Heart right ventricle (tissue), 16 donors: ENCODE data around the gene PIK3R4. TPM values are rescaled to one million over a fixed set of nuclear protein-coding genes. Genes with fewer than 3 reads are reported as not detected.

Experiments used
- ATAC-seq, 8 donors: fragments of 200-7000 bp; cut with Tn5 transposase; one replicate each; pipeline ENCODE4 v1.9.1; 2020; ENCODE audit warnings: mild to moderate bottlenecking in 8 of 8, moderate library complexity in 8 of 8, moderate number of reproducible peaks in 1 of 8
- DNase-seq, 2 donors: peaks; one replicate each; pipeline ENCODE4 v3.0.0-alpha.2; 2020
- H3K27ac ChIP-seq, 10 donors: fragments of 200-600 bp; sonication (generic) in 2 of 10; one replicate each; pipeline versions ENCODE4 v1.5.0 to v1.8.0; 2020 to 2022; ENCODE audit warnings: mild to moderate bottlenecking in 3 of 10
- H3K27me3 ChIP-seq, 7 donors: fragments of 200-600 bp; one replicate each; pipeline ENCODE4 v1.8.0; 2021 to 2022; ENCODE audit warnings: mild to moderate bottlenecking in 2 of 7
- H3K36me3 ChIP-seq, 9 donors: fragments of 200-600 bp; sonication (generic) in 1 of 9; one replicate each; pipeline versions ENCODE4 v1.5.0 to v1.8.0; 2020 to 2022; ENCODE audit warnings: mild to moderate bottlenecking in 2 of 9
- H3K4me1 ChIP-seq, 9 donors: fragments of 200-600 bp; sonication (generic) in 1 of 9; one replicate each; pipeline versions ENCODE4 v1.5.0 to v1.8.0; 2020 to 2022; ENCODE audit warnings: mild to moderate bottlenecking in 4 of 9
- H3K4me3 ChIP-seq, 10 donors: fragments of 200-600 bp; sonication (generic) in 2 of 10; one replicate each; pipeline versions ENCODE4 v1.5.0 to v1.8.0; 2020 to 2022; ENCODE audit warnings: mild to moderate bottlenecking in 7 of 10, moderate library complexity in 2 of 10
- H3K9me3 ChIP-seq, 11 donors: fragments of 200-600 bp in 10 of 11; sonication (generic) in 2 of 11; one replicate each; pipeline versions ENCODE4 v1.5.0 to v1.8.0; 2013 to 2022; ENCODE audit warnings: mild to moderate bottlenecking in 2 of 11, control low read depth in 1 of 11, moderate library complexity in 1 of 11
- WGBS, 2 donors: extraction: QIAGEN DNeasy Blood & Tissue Kit; methylation state at CpG; one replicate each; pipeline ENCODE4 v1.1.7; 2013; ENCODE audit warnings: inconsistent platforms in 1 of 2; 5-methylcytosine and 5-hydroxymethylcytosine counted together
- intact Hi-C, 10 donors: fragments of 100-400 bp; cut with DNase I; formaldehyde crosslinking; loops; one replicate each; pipeline versions ENCODE4 v1.11.1 to v1.14.2; 2022
- polyA plus RNA-seq, 2 donors: library from polyadenylated mRNA; stranded (reverse); fragments of 200-250 nt; gene quantifications; one replicate each; pipeline ENCODE4 v1.2.3, GENCODE V29; 2013
- total RNA-seq, 10 donors: library from RNA; stranded (reverse); fragmentation: NEBNext Ultra II Directional in 3 of 10; extraction: Animal tissue kit (Norgen Biotek cat#: 25700) in 3 of 10; gene quantifications; one replicate each; pipeline versions ENCODE4 v1.2.1 to v1.2.4, GENCODE V29; 2021 to 2023
- TF ChIP-seq, protein P1 (sequence below), 9 donors: fragments of 200-600 bp; sonication (generic) in 2 of 9; IDR thresholded peaks; one replicate each; pipeline versions ENCODE4 v1.5.0 to v1.8.0; 2021 to 2022; ENCODE audit warnings: antibody characterized with exemption in 9 of 9, mild to moderate bottlenecking in 5 of 9, moderate library complexity in 1 of 9
- donor health status: Arrhythmogenic right ventricular cardiomyopathy.
- donor health status: ischemic (EF 13 %, LVEDD 7.1; RV severe dilation, severe dysfunction).
- donor health status: healthy with polysubstance abuse.
- donor health status: DM: no; HTN: yes; CAD: no.
- donor health status: DM: no; HTN: no; CAD: no.
- donor health status: ischemic (EF 25% LVEDD 6.9; RV normal size, moderate dysfunction).
- donor health status: ischemic (EF 25% LVEDD 5.7; RV mildly dilated, moderate dysfunction).
- donor health status: healthy.
- donor health status: DM: yes; HTN: yes; CAD: no.
- donor health status: Ischemic cardiomyopathy.
- donor health status: ischemic (EF 35%, LVEDD 5.7; RV mildly dilated, moderate dysfunction).
- donor health status: nonischemic (EF 11% LVEDD 7.7; RV severe dilation, severe dysfunction).
- donor health status: DM: yes; HTN: yes; CAD: no.
- donor health status: PGD.
- donor health status: ischemic (EF 29% LVEDD 5.4; RV normal size, mild dysfunction).
- donor health status: nonischemic (EF 23%, LVEDD 6.1; RV moderate dilation, normal function).

Gene PIK3R4
- total and polyA plus RNA-seq, 12 donors = 12.3 to 22.3 (median 17.1) TPM

- 76 to 82% methylated on average over 3 of the region's 3 CpGs for WGBS, 2 donors
- Histone ChIP-seq H3K9me3 (no peaks in the 10 kb centered on the region), H3K4me3 (no peak overlapping the region), H3K27ac (peak overlapping the region in 2 of 10 donors; percentile 47 to 54), H3K4me1 (peaks cover 0 to 8% (median 0%) of the 10 kb centered on the region in 9 donors), H3K36me3 (peaks cover 0 to 67% (median 8%) of the 10 kb centered on the region in 9 donors), H3K27me3 (no peaks in the 10 kb centered on the region)
- no peak for DNase-seq
- TF ChIP-seq, protein P1, sequence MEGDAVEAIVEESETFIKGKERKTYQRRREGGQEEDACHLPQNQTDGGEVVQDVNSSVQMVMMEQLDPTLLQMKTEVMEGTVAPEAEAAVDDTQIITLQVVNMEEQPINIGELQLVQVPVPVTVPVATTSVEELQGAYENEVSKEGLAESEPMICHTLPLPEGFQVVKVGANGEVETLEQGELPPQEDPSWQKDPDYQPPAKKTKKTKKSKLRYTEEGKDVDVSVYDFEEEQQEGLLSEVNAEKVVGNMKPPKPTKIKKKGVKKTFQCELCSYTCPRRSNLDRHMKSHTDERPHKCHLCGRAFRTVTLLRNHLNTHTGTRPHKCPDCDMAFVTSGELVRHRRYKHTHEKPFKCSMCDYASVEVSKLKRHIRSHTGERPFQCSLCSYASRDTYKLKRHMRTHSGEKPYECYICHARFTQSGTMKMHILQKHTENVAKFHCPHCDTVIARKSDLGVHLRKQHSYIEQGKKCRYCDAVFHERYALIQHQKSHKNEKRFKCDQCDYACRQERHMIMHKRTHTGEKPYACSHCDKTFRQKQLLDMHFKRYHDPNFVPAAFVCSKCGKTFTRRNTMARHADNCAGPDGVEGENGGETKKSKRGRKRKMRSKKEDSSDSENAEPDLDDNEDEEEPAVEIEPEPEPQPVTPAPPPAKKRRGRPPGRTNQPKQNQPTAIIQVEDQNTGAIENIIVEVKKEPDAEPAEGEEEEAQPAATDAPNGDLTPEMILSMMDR (IDR thresholded peaks at IDR 0.05) = no peak
- intact Hi-C loops = no loop called here
- peak in 3 of 8 donors; percentile 33 to 35 (median 34) for ATAC-seq
These were observed 33.8 kb downstream of the PIK3R4 start for GRCh38 chr3:130712718-130713423.

- peak overlapping the region in 1 of 10 donors; percentile 16 for H3K27ac ChIP-seq
These were observed 34.9 kb downstream of the PIK3R4 start for GRCh38 chr3:130711565-130712324.

GRCh38 chr3:130709671-130710070, 37.0 kb downstream of the PIK3R4 start:
- DNase-seq (no peak), ATAC-seq (peak in 3 of 8 donors; percentile 59 to 70 (median 65))
- no peaks in the 10 kb centered on the region for H3K27me3 ChIP-seq
- TF ChIP-seq, protein P1 (IDR thresholded peaks at IDR 0.05) = no peak
- WGBS, 2 donors = 84 to 90% methylated on average over 1 of the region's 1 CpG
- peaks cover 0 to 67% (median 6%) of the 10 kb centered on the region in 9 donors for H3K36me3 ChIP-seq
- intact Hi-C loops = no loop called here
- H3K27ac ChIP-seq = no peak overlapping the region
- no peak overlapping the region for H3K4me3 ChIP-seq
- peaks cover 0 to 8% (median 0%) of the 10 kb centered on the region in 9 donors for H3K4me1 ChIP-seq
- no peaks in the 10 kb centered on the region for H3K9me3 ChIP-seq

More at GRCh38 chr3:130711565-130712324, 34.9 kb downstream of the PIK3R4 start:
- no peak for ATAC-seq
- DNase-seq = no peak
- Histone ChIP-seq H3K4me1 (peaks cover 0 to 8% (median 0%) of the 10 kb centered on the region in 9 donors), H3K9me3 (no peaks in the 10 kb centered on the region), H3K36me3 (peaks cover 0 to 67% (median 8%) of the 10 kb centered on the region in 9 donors), H3K4me3 (no peak overlapping the region), H3K27me3 (no peaks in the 10 kb centered on the region)
- 88 to 89% methylated on average over 4 of the region's 4 CpGs for WGBS, 2 donors
- intact Hi-C loops = no loop called here
- TF ChIP-seq, protein P1 (IDR thresholded peaks at IDR 0.05) = no peak

DNA sequence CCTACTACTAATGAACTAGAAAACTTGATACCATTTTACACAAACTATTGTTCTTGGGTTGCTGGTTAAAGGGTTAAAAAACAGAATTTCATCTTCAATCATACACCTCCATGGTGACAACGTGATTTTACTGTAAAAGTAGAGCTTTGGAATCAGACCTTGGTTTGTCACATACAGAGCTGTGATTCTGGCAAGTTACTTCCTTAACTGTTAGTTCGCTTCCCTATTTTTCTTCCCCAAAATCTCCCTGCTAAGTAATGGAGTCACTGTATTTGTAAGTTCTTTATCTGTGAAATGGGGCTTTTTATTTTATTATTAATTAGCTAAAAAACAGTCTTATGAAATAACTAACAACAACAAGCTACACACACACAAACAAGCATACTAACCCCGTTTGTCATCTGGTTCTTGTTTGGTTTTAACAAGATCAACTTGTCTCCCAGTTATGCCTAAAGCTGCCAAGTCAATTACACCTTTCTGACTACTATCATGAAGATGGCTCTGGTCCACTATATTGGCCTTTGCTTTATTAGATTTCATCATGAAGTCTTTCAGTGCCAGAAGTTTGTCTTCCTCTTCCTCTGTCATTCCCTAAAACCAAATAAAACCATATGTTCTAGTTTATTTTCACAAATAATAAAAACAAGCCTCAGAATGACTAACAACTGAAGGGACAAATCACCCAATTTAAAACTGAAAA, 38.6 kb downstream of the PIK3R4 start:
- Histone ChIP-seq H3K36me3 (peaks cover 0 to 70% (median 5%) of the 10 kb centered on the region in 9 donors), H3K27me3 (no peaks in the 10 kb centered on the region), H3K9me3 (no peaks in the 10 kb centered on the region), H3K4me1 (peaks cover 0 to 5% (median 0%) of the 10 kb centered on the region in 9 donors), H3K4me3 (no peak overlapping the region), H3K27ac (no peak overlapping the region)
- ATAC-seq (no peak), DNase-seq (no peak)
- WGBS, 2 donors = 73 to 81% methylated on average over 3 of the region's 3 CpGs
- TF ChIP-seq, protein P1 (IDR thresholded peaks at IDR 0.05) = no peak
- intact Hi-C loops = no loop called here
